WTC11 (cell line): Measurements from ENCODE around the gene TBPL2. TPM values are rescaled to one million over a fixed set of nuclear protein-coding genes. Genes with fewer than 3 reads are reported as not detected.
A peak's percentile ranks its signal among the peaks of the same experiment; 100 is the strongest.

Experiments
- ATAC-seq: fragments of 200-7000 bp; cut with Tn5 transposase; 2 replicates; pipeline ENCODE4 v1.10.0; 2021; ENCODE audit warnings: mild to moderate bottlenecking, moderate library complexity
- CTCF ChIA-PET: fragments of 300-600 bp; sonication (Branson Sonifier 250); formaldehyde crosslinking; loops from one replicate; lab custom pipeline; 2021; ENCODE audit warnings: antibody characterized with exemption; lab: Charles Lee
- POLR2A ChIA-PET: fragments of 350-600 bp; sonication (Branson Sonifier 250); formaldehyde crosslinking; loops from one replicate; lab custom pipeline; 2021; ENCODE audit warnings: antibody characterized with exemption; lab: Charles Lee
- DNase-seq: peaks from one replicate; pipeline ENCODE4 v3.0.0; 2021; ENCODE audit warnings: low spot score
- H3K27ac Mint-ChIP-seq: 2 replicates; pipeline ENCODE4 v1.8.0; 2021; ENCODE audit warnings: mixed read lengths
- H3K27me3 Mint-ChIP-seq: 2 replicates; pipeline ENCODE4 v1.8.0; 2021; ENCODE audit warnings: low read depth, mild to moderate bottlenecking, moderate library complexity, mixed read lengths
- H3K36me3 Mint-ChIP-seq: 2 replicates; pipeline ENCODE4 v1.8.0; 2021; ENCODE audit warnings: mixed read lengths
- H3K4me1 Mint-ChIP-seq: 2 replicates; pipeline ENCODE4 v1.8.0; 2022; ENCODE audit warnings: mixed read lengths
- H3K4me3 Mint-ChIP-seq: 2 replicates; pipeline ENCODE4 v1.8.0; 2021; ENCODE audit warnings: mild to moderate bottlenecking, moderate library complexity, mixed read lengths
- H3K9me3 Mint-ChIP-seq: 2 replicates; pipeline ENCODE4 v1.8.0; 2021; ENCODE audit warnings: mixed read lengths
- ATF1 ChIP-seq: sonication (generic); formaldehyde crosslinking; IDR thresholded peaks from 2 replicates; pipeline ENCODE4 v1.8.1; 2023; ENCODE audit warnings: mild to moderate bottlenecking, moderate library complexity, missing genetic modification reagents
- CREM ChIP-seq: sonication (generic); formaldehyde crosslinking; IDR thresholded peaks from 2 replicates; pipeline ENCODE4 v1.8.1; 2022; ENCODE audit warnings: mild to moderate bottlenecking, missing genetic modification reagents, moderate library complexity
- E2F5 ChIP-seq: sonication (generic); formaldehyde crosslinking; IDR thresholded peaks from 2 replicates; pipeline ENCODE4 v1.8.1; 2022; ENCODE audit warnings: mild to moderate bottlenecking, moderate library complexity, missing genetic modification reagents
- ELF4 ChIP-seq: sonication (generic); formaldehyde crosslinking; IDR thresholded peaks from 2 replicates; pipeline ENCODE4 v1.8.1; 2022; ENCODE audit warnings: low read depth, mild to moderate bottlenecking, moderate library complexity, missing genetic modification reagents
- ERG ChIP-seq: fragments of 250-450 bp; sonication (Bioruptor Pico); IDR thresholded peaks from 2 replicates; pipeline ENCODE4 v1.8.0; 2021; ENCODE audit warnings: mild to moderate bottlenecking
- FOXK1 ChIP-seq: sonication (generic); formaldehyde crosslinking; IDR thresholded peaks from 2 replicates; pipeline ENCODE4 v1.8.0; 2022; ENCODE audit warnings: mild to moderate bottlenecking, moderate library complexity, missing genetic modification reagents
- GRHL2 ChIP-seq: fragments of 250-450 bp; sonication (Bioruptor Pico); IDR thresholded peaks from 2 replicates; pipeline ENCODE4 v1.8.0; 2022; ENCODE audit warnings: mild to moderate bottlenecking, moderate library complexity; ENCODE audit not compliant: insufficient replicate concordance, severe bottlenecking
- IRF1 ChIP-seq: sonication (generic); formaldehyde crosslinking; IDR thresholded peaks from 2 replicates; pipeline ENCODE4 v1.8.0; 2023; ENCODE audit warnings: missing genetic modification reagents
- MLX ChIP-seq: sonication (generic); formaldehyde crosslinking; IDR thresholded peaks from 2 replicates; pipeline ENCODE4 v1.8.1; 2023; ENCODE audit warnings: mild to moderate bottlenecking, missing genetic modification reagents, moderate library complexity
- NFATC4 ChIP-seq: fragments of 250-450 bp; sonication (Bioruptor Pico); IDR thresholded peaks from 2 replicates; pipeline ENCODE4 v1.9.0; 2021; ENCODE audit warnings: mild to moderate bottlenecking
- OVOL2 ChIP-seq: fragments of 250-450 bp; sonication (Bioruptor Pico); IDR thresholded peaks from 2 replicates; pipeline ENCODE4 v1.9.0; 2021; ENCODE audit warnings: mild to moderate bottlenecking, borderline replicate concordance
- SMAD3 ChIP-seq: sonication (generic); formaldehyde crosslinking; IDR thresholded peaks from 2 replicates; pipeline ENCODE4 v1.8.0; 2022; ENCODE audit warnings: missing genetic modification reagents, mild to moderate bottlenecking, borderline replicate concordance
- SMAD4 ChIP-seq: sonication (generic); formaldehyde crosslinking; IDR thresholded peaks from 2 replicates; pipeline ENCODE4 v1.8.0; 2022; ENCODE audit warnings: mild to moderate bottlenecking, missing genetic modification reagents
- TEAD4 ChIP-seq: sonication (generic); formaldehyde crosslinking; IDR thresholded peaks from 2 replicates; pipeline ENCODE4 v1.8.0; 2022; ENCODE audit warnings: mild to moderate bottlenecking, missing genetic modification reagents
- ZBTB21 ChIP-seq: sonication (generic); formaldehyde crosslinking; IDR thresholded peaks from 2 replicates; pipeline ENCODE4 v1.8.1; 2023; ENCODE audit warnings: mild to moderate bottlenecking, missing genetic modification reagents, borderline replicate concordance
- ZNF121 ChIP-seq: sonication (generic); formaldehyde crosslinking; IDR thresholded peaks from 2 replicates; pipeline ENCODE4 v1.8.0; 2023; ENCODE audit warnings: missing genetic modification reagents
- ZNF263 ChIP-seq: sonication (generic); formaldehyde crosslinking; IDR thresholded peaks from 2 replicates; pipeline ENCODE4 v1.8.1; 2022; ENCODE audit warnings: low read depth, mild to moderate bottlenecking, moderate library complexity, missing genetic modification reagents
- ZNF281 ChIP-seq: sonication (generic); formaldehyde crosslinking; IDR thresholded peaks from 2 replicates; pipeline ENCODE4 v1.8.0; 2023; ENCODE audit warnings: mild to moderate bottlenecking, missing genetic modification reagents
- ZNF532 ChIP-seq: fragments of 250-450 bp; sonication (Bioruptor Pico); IDR thresholded peaks from 2 replicates; pipeline ENCODE4 v1.9.0; 2021; ENCODE audit warnings: mild to moderate bottlenecking, borderline replicate concordance
- ZNF671 ChIP-seq: fragments of 250-450 bp; sonication (Bioruptor Pico); IDR thresholded peaks from 2 replicates; pipeline ENCODE4 v1.8.0; 2021; ENCODE audit warnings: mild to moderate bottlenecking
- total RNA-seq: library from RNA; stranded (reverse); gene quantifications from 3 replicates; pipeline ENCODE4 v1.2.3, GENCODE V29; 2021

TBPL2 gene
- total RNA-seq, 1 experiment from 2014 or later: not detected

- no peak for TF ChIP-seq GRHL2 (CRISPR knock-in tag)
Observed at GRCh38 chr14:55381561-55381960, 58.9 kb downstream of the TBPL2 start (continued).

- H3K27ac Mint-ChIP-seq: no peak overlapping the region
- no peak overlapping the region for H3K4me3 Mint-ChIP-seq
- ATAC-seq: no peak
- no peak for TF ChIP-seq IRF1 (CRISPR knock-in tag)
- TF ChIP-seq, all 79 proteins: peak for 0
- Mint-ChIP-seq H3K36me3 (peaks cover 34% of the 10 kb centered on the region), H3K9me3 (no peaks in the 10 kb centered on the region), H3K27me3 (no peaks in the 10 kb centered on the region), H3K4me1 (no peaks in the 10 kb centered on the region)
- ChIA-PET CTCF (no interaction called here), POLR2A (no interaction called here)
- DNase-seq: no peak
Observed at GRCh38 chr14:55381040-55381439, 59.4 kb downstream of the TBPL2 start.

- no peaks in the 10 kb centered on the region for H3K4me1 Mint-ChIP-seq
- no peak overlapping the region for H3K4me3 Mint-ChIP-seq
- TF ChIP-seq FOXK1 (no peak), CREM (CRISPR knock-in tag) (no peak), ERG (CRISPR knock-in tag) (no peak), ATF1 (no peak), E2F5 (no peak), ZNF671 (no peak), MLX (CRISPR knock-in tag) (no peak), ELF4 (CRISPR knock-in tag) (no peak), ZBTB21 (CRISPR knock-in tag) (no peak), TEAD4 (CRISPR knock-in tag) (no peak), ZNF281 (CRISPR knock-in tag) (no peak), ZNF121 (CRISPR knock-in tag) (no peak), NFATC4 (CRISPR knock-in tag) (no peak), ZNF532 (CRISPR knock-in tag) (no peak), ZNF263 (no peak), OVOL2 (CRISPR knock-in tag) (no peak), SMAD4 (no peak), SMAD3 (CRISPR knock-in tag) (no peak)
- H3K27ac Mint-ChIP-seq: no peak overlapping the region
- H3K9me3 Mint-ChIP-seq: no peaks in the 10 kb centered on the region
- peak; percentile 65 for ATAC-seq
- CTCF ChIA-PET: no interaction called here
- no peak for DNase-seq
- H3K27me3 Mint-ChIP-seq: no peaks in the 10 kb centered on the region
- POLR2A ChIA-PET: no interaction called here
- H3K36me3 Mint-ChIP-seq: peaks cover 34% of the 10 kb centered on the region
Observed at GRCh38 chr14:55377236-55377635, 63.2 kb downstream of the TBPL2 start.
